ENCODE results near the gene ADIRF.

DNA sequence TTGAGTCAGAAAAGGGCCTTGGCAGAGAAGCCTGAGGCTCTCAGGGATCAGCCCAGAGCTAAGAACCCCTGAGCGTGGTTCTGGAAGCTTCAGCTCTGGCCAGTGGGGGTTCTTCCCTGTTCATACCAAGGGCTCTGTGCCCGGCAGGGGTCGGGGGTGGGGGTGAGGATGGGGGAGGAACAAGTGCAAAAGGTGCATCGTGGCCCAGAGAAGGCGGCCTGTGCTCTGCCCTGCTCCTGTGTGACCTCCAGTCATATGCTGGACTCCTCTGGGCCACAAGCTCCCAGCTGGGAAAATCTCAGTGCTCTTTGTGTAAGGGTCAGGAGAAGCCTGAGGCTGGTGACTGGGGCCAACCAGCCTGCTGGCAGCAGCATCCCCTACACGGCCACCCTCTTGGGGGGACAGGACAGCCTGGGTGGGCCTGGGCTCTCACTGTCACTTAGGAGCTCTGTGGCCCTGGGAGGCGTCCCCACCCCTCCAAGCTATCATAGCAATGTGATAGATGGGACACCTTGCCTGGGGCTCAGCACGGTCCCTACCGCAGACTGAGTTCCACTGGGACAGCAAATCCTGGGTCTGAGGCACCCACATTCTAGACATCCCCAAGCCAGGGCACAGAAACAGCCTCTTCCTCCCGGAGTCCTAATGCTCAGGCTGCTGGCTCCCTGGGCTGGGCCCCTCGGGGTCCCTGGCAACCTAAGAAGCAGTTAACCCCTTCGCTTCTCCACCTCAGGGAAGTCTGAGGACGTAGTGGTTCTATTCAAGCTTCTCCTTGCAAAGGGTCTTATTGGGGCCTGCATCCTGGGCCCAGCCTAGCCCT, 13.4 kb upstream of the ADIRF start:
- TF ChIP-seq, protein P1, sequence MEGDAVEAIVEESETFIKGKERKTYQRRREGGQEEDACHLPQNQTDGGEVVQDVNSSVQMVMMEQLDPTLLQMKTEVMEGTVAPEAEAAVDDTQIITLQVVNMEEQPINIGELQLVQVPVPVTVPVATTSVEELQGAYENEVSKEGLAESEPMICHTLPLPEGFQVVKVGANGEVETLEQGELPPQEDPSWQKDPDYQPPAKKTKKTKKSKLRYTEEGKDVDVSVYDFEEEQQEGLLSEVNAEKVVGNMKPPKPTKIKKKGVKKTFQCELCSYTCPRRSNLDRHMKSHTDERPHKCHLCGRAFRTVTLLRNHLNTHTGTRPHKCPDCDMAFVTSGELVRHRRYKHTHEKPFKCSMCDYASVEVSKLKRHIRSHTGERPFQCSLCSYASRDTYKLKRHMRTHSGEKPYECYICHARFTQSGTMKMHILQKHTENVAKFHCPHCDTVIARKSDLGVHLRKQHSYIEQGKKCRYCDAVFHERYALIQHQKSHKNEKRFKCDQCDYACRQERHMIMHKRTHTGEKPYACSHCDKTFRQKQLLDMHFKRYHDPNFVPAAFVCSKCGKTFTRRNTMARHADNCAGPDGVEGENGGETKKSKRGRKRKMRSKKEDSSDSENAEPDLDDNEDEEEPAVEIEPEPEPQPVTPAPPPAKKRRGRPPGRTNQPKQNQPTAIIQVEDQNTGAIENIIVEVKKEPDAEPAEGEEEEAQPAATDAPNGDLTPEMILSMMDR (IDR thresholded peaks at IDR 0.05; ENCODE audit: poor library complexity, severe bottlenecking): no peak
- no peak for TF ChIP-seq MXI1 (conservative IDR thresholded peaks at IDR 0.05; ENCODE audit: poor library complexity, severe bottlenecking)
- no peak for TF ChIP-seq EZH2 (IDR thresholded peaks at IDR 0.05; ENCODE audit: borderline replicate concordance, insufficient read depth, low read length, poor library complexity, severe bottlenecking)
- TF ChIP-seq POLR2AphosphoS5 (IDR thresholded peaks at IDR 0.05): no peak
